NT2/D1 (cell line): ENCODE data around the gene EIF4E2.

Source experiments
- SUZ12 ChIP-seq: IDR thresholded peaks from 2 replicates; pipeline ENCODE4 v1.6.1; 2011; ENCODE audit not compliant: insufficient read length, insufficient read depth; ENCODE audit errors: extremely low read depth
- ZNF274 ChIP-seq: IDR thresholded peaks from 2 replicates; pipeline ENCODE4 v1.6.1; 2011; ENCODE audit warnings: mild to moderate bottlenecking, low read depth, low read length

DNA sequence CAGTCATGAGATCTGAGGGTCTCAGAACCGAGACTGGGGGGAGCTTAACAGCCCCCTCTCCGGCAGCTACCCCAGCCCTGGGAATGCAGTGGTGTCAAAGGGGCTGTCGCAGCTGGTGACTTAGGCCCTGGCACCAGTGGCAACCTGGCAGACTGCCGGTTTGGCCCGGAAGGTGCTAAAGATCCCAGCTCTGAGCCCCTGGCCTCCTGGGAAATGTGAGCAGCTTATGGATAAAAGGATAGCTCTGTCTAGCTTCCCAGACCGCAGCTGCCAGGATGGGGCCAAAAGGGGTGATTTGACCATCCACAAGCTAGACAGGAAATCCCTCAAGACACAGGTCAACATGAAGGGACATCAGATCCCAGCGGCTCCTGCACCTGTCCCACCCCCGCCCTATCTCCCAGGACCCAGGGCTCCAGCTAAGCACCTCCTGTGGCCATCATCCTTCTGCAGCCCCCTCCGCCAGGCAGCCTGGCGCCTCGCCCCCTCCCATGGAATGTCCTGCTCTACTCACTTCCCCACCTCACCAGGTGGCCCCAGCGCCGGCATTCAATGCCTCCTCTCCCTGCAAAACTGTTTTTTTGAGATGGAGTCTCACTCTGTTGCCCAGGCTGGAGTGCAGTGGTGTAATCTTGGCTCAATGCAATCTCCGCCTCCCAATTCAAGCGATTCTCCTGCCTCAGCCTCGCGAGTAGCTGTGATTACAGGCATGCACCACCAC lies 49.7 kb downstream of the EIF4E2 start:
- TF ChIP-seq SUZ12 = no peak
- no peak for TF ChIP-seq ZNF274
